Left lung (tissue), 10 donors: ENCODE results near the gene FAM228B. TPM values are rescaled to one million over a fixed set of nuclear protein-coding genes. Genes with fewer than 3 reads are reported as not detected.
A peak's percentile ranks its signal among the peaks of the same experiment; 100 is the strongest.

Experiments
- ATAC-seq: fragments of 200-7000 bp; cut with Tn5 transposase; one replicate; pipeline ENCODE4 v1.9.1; 2020; ENCODE audit warnings: moderate library complexity
- DNase-seq, 4 donors: peaks; one replicate each; pipeline ENCODE4 v3.0.0-alpha.2; 2013 to 2020
- H3K27ac ChIP-seq, 2 donors: fragments of 200-600 bp; sonication (generic) in 1 of 2; one replicate each; pipeline versions ENCODE4 v1.5.0 to v1.8.0; 2020 to 2021
- H3K27me3 ChIP-seq, 2 donors: fragments of 200-600 bp; sonication (generic) in 1 of 2; one replicate each; pipeline versions ENCODE4 v1.5.0 to v1.8.0; 2020 to 2021
- H3K36me3 ChIP-seq, 2 donors: fragments of 200-600 bp; sonication (generic) in 1 of 2; one replicate each; pipeline versions ENCODE4 v1.5.0 to v1.8.0; 2020 to 2021
- H3K4me1 ChIP-seq, 2 donors: fragments of 200-600 bp; one replicate each; pipeline ENCODE4 v1.8.0; 2021
- H3K4me3 ChIP-seq, 2 donors: fragments of 200-600 bp; sonication (generic) in 1 of 2; one replicate each; pipeline versions ENCODE4 v1.5.0 to v1.8.0; 2020 to 2021; ENCODE audit warnings: mild to moderate bottlenecking in 1 of 2
- H3K9me3 ChIP-seq, 2 donors: fragments of 200-600 bp; sonication (generic) in 1 of 2; one replicate each; pipeline versions ENCODE4 v1.5.0 to v1.8.0; 2020 to 2021
- CTCF ChIP-seq, 2 donors: fragments of 200-600 bp; sonication (generic) in 1 of 2; IDR thresholded peaks; one replicate each; pipeline versions ENCODE4 v1.5.0 to v1.8.0; 2021; ENCODE audit warnings: antibody characterized with exemption in 2 of 2
- intact Hi-C, 2 donors: fragments of 100-400 bp; cut with DNase I; formaldehyde crosslinking; loops; one replicate each; pipeline versions ENCODE4 v1.11.2 to v1.14.2; 2022
- polyA plus RNA-seq, 6 donors: library from polyadenylated mRNA; unstranded; fragments of 120-200 nt; gene quantifications; one replicate each; pipeline ENCODE4 v1.2.1, GENCODE V29; 2013; ENCODE audit not compliant: insufficient read length in 6 of 6
- total RNA-seq, 2 donors: library from RNA; stranded (reverse); fragmentation: NEBNext Ultra II Directional; extraction: Animal tissue kit (Norgen Biotek cat#: 25700); gene quantifications; one replicate each; pipeline ENCODE4 v1.2.1, GENCODE V29; 2021
- donor health status: DM: no; HTN: yes; CAD: no.
- donor health status: DM: no; HTN: no; CAD: no.

The FAM228B gene
- total and polyA plus RNA-seq, 8 donors: 18.2 to 30.6 (median 26.2) TPM

GRCh38 chr2:24110660-24111303 is 12.5 kb upstream of the FAM228B start:
- Histone ChIP-seq H3K27me3 (no peaks in the 10 kb centered on the region), H3K36me3 (peaks cover 0 to 7% of the 10 kb centered on the region in 2 donors), H3K4me3 (no peak overlapping the region), H3K27ac (no peak overlapping the region), H3K4me1 (no peaks in the 10 kb centered on the region), H3K9me3 (peaks cover 0 to 3% of the 10 kb centered on the region in 2 donors)
- intact Hi-C loops: no loop called here
- no peak for DNase-seq
- ATAC-seq: peak; percentile 79
- no peak for TF ChIP-seq CTCF (IDR thresholded peaks at IDR 0.05)

GRCh38 chr2:24111407-24111901 is 11.8 kb upstream of the FAM228B start:
- no peak for TF ChIP-seq CTCF (IDR thresholded peaks at IDR 0.05)
- ATAC-seq: peak; percentile 51
- intact Hi-C loops: no loop called here
- Histone ChIP-seq H3K4me1 (no peaks in the 10 kb centered on the region), H3K36me3 (peaks cover 0 to 7% of the 10 kb centered on the region in 2 donors), H3K27ac (no peak overlapping the region), H3K9me3 (peaks cover 0 to 3% of the 10 kb centered on the region in 2 donors), H3K4me3 (no peak overlapping the region), H3K27me3 (no peaks in the 10 kb centered on the region)
- DNase-seq: no peak

- intact Hi-C loops: no loop called here
- no peak for TF ChIP-seq CTCF (IDR thresholded peaks at IDR 0.05)
- ATAC-seq: no peak
- H3K27ac ChIP-seq: no peak overlapping the region
- H3K9me3 ChIP-seq: peaks cover 0 to 3% of the 10 kb centered on the region in 2 donors
- H3K4me3 ChIP-seq: no peak overlapping the region
- H3K4me1 ChIP-seq: no peaks in the 10 kb centered on the region
- H3K36me3 ChIP-seq: peaks cover 0 to 7% of the 10 kb centered on the region in 2 donors
- H3K27me3 ChIP-seq: no peaks in the 10 kb centered on the region
- DNase-seq: no peak
Observed at GRCh38 chr2:24115057-24115456, 8.2 kb upstream of the FAM228B start.

GRCh38 chr2:24117902-24118301 is 5.4 kb upstream of the FAM228B start:
- Histone ChIP-seq H3K36me3 (peaks cover 0 to 7% of the 10 kb centered on the region in 2 donors), H3K27ac (no peak overlapping the region), H3K27me3 (no peaks in the 10 kb centered on the region), H3K4me1 (peaks cover 0 to 9% of the 10 kb centered on the region in 2 donors), H3K9me3 (peaks cover 0 to 3% of the 10 kb centered on the region in 2 donors), H3K4me3 (no peak overlapping the region)
- intact Hi-C loops: no loop called here
- ATAC-seq: no peak
- DNase-seq: no peak
- TF ChIP-seq CTCF (IDR thresholded peaks at IDR 0.05): no peak

GRCh38 chr2:24121066-24121465 is 2.2 kb upstream of the FAM228B start:
- DNase-seq (no peak), ATAC-seq (no peak)
- Histone ChIP-seq H3K36me3 (no peaks in the 10 kb centered on the region), H3K27ac (no peak overlapping the region), H3K4me3 (no peak overlapping the region), H3K9me3 (no peaks in the 10 kb centered on the region), H3K4me1 (peaks cover 4 to 19% of the 10 kb centered on the region in 2 donors), H3K27me3 (no peaks in the 10 kb centered on the region)
- TF ChIP-seq CTCF (IDR thresholded peaks at IDR 0.05): no peak
- intact Hi-C loops: no loop called here
